GM21619 (cell line): ENCODE data around the gene ETV5.
"Not testable (repeated sequence)": the region's sequence is repeated elsewhere in the genome, so short reads cannot be mapped to it uniquely, and the experiment has no call there.

ENCODE experiments used
- ATAC-seq: cut with Tn5 transposase; IDR thresholded peaks from one replicate; pipeline ENCODE4 v1.9.1; 2021; ENCODE audit not compliant: unreplicated experiment

Gene ETV5

DNA sequence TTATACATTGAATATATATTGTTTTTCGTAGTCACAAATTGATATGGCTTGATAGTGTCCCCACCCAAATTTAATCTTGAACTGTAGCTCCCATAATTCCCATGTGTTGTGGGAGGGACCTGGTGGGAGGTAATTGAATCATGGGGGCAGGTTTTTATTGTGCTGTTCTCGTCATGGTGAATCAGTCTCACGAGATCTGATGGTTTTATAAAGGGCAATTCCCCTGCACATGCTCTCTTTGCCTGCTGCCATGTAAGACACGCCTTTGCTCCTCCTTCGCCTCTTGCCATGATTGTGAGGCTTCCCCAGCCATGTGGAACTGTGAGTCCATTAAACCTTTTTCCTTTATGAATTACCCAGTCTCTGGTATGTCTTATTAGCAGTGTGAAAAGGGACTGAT is 82.9 kb downstream of the ETV5 start:
- not testable (repeated sequence) for ATAC-seq

GRCh38 chr3:186025161-186025560 is 83.7 kb downstream of the ETV5 start:
- no peak for ATAC-seq

DNA sequence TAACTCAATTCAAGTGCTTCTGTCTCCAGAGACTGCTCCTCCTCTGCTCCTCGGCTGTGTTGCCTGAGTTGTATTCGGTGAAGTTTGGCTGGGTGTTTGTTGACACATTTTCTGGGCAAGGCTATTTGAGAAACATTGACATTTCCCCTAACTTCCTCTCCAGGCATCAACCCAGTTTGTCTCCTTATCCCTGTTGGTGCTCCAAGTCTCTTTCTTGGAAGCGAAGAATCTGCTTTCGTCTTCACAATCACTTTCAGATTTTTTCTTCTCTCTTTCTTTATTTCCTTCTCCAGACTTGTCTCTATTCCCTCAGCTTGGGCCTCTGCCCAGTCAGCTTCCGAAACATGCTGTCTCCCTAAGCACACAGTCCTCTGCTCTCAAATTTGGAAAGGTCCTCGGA is 84.7 kb downstream of the ETV5 start:
- ATAC-seq, result no peak

GRCh38 chr3:186022931-186023330 is 86.0 kb downstream of the ETV5 start:
- no peak for ATAC-seq

- ATAC-seq, result no peak
Observed at GRCh38 chr3:186021673-186022362, 87.1 kb downstream of the ETV5 start.

GRCh38 chr3:186021250-186021649 is 87.6 kb downstream of the ETV5 start:
- not testable (repeated sequence) for ATAC-seq

DNA sequence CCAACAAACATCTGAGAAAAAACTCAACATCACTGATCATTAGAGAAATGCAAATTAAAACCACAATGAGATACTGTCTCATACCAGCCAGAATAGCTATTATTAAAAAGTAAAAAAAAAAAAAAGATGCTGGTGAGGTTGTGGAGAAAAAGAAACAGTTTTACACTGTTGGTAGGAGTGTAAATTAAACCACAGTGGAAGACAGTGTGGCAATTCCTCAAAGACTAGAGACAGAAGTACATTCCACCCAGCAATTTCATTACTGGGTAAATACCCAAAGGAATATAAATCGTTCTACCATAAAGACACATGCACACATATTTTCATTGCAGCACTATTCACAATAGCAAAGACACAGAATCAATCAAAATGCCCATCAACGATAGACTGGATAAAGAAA is 89.6 kb downstream of the ETV5 start:
- ATAC-seq, result not testable (repeated sequence)

- no peak for ATAC-seq
Observed at GRCh38 chr3:186014866-186015265, 94.0 kb downstream of the ETV5 start.

DNA sequence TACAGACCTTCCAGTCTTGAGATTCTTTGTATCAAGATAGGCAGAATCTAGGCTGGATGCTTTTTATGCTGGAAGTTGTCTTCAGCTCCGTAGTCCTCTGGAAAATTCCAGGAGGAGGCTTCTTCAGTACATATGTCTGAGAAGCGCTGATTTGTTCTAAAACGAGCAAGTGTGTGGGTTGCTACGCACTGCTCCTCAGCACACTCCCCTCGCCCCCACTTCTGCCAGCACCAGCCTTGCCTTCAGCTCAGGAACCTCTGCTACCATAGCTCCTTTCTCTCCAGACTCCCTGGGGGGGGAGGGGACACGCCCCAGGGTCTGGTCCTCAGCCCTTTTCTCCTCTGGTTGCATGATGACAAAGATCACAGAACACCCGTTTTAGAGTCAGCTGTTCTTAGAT is 95.6 kb downstream of the ETV5 start:
- no peak for ATAC-seq

DNA sequence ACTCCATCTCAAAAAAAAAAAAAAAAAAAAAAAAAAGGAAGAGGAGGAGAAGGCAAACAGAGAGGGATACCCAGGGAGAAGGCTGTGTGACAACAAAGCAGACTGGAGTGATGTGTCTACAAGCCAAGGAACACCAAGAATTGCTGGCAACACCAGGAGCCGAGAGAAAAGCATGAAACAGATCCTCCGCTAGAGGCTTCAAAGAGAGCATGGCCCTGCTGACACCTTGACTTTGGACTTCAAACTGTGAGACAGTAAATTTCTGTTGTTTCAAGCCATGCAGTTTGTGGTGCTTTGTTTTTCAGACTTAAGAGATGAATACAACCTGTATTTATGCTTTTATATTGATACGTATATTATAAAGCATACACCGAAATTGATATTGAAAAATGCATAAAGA is 96.8 kb downstream of the ETV5 start:
- ATAC-seq, result no peak

- no peak for ATAC-seq
Observed at GRCh38 chr3:186004671-186005070, 104.2 kb downstream of the ETV5 start.

DNA sequence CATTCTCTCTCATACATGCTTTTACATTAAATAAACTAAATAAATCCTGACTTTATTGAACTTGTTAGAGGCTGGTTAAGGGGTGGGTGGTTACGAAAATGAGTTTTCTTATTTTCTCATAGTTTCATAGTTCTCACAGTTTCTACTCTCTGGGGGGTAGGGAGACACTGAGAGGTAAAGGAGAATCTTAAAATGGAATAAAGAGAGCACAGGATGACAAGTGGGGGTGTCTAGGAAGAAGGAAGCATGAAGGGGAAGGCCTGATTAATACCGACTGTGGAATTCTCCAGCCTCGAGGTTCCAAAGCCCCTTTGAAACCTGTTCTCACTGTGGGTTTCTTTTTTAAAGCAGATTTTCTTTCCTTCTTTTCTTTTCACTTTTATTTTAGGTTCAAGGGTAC is 104.7 kb downstream of the ETV5 start:
- ATAC-seq, result no peak

- no peak for ATAC-seq
Observed at GRCh38 chr3:186003610-186004009, 105.3 kb downstream of the ETV5 start.

DNA sequence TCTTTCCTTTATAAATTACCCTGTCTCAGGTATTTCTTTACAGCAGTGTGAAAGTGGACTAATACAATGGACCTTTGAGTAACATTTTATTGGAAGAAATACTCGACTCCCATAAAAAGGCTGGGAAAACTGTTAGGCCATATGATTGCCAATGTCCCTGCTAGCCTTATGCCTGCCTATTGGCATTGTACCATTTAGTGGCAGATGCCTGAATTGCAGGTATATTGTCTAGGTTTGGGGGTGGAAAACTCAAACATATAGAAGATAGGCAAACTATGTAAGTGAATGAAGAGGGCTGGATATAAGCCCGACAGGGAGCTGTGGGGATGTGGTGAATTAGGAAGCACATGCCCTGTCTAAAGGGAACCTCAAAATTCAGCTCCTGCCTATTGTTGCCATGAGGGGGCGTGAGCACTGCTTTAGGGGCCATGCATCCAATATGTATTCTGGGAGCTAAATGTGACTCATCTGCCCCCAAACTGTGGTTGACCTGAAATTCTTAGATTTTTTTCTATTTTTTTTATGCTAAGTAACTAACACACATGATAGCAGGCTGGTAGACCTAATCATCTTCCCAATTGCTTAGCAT is 105.9 kb downstream of the ETV5 start:
- peak; percentile 65 for ATAC-seq

GRCh38 chr3:186001842-186002241 is 107.0 kb downstream of the ETV5 start:
- ATAC-seq, result no peak

DNA sequence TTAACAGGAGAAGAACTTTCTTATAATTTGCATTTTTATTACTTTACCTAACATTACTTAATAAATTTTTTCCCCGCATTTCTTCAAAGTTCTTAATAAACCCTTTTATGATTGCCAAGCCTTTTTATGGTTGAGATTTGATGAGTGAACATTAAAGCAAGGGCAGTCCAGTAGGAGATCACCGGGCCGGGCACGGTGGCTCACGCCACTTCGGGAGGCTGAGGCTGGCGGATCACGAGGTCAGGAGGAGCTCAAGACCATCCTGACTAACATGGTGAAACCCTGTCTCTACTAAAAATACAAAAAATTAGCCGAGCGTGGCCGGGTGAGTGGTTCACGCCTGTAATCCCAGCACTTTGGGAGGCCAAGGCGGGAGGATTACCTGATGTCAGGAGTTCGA is 109.7 kb downstream of the ETV5 start:
- ATAC-seq, result no peak

- no peak for ATAC-seq
Observed at GRCh38 chr3:185998136-185998535, 110.8 kb downstream of the ETV5 start.

GRCh38 chr3:185997130-185997529 is 111.8 kb downstream of the ETV5 start:
- ATAC-seq, result no peak
